ENCODE results near the gene BMP10. TPM values are rescaled to one million over a fixed set of nuclear protein-coding genes. Genes with fewer than 3 reads are reported as not detected.

The BMP10 gene
- total RNA-seq, 1 donor from 2014 or later, result not detected

GRCh38 chr2:68879296-68879695 is 8.1 kb upstream of the BMP10 start:
- Mint-ChIP-seq H3K27me3 (ENCODE audit: low read depth) (peaks cover 6% of the 10 kb centered on the region), H3K9me3 (no peaks in the 10 kb centered on the region), H3K4me1 (no peaks in the 10 kb centered on the region), H3K27ac (ENCODE audit: unreplicated experiment) (no peak overlapping the region), H3K4me3 (no peak overlapping the region), H3K36me3 (ENCODE audit: low read depth) (no peaks in the 10 kb centered on the region)
- DNase-seq (ENCODE audit: low read depth, low spot score), result no peak
- no peak for TF ChIP-seq CTCF (conservative IDR thresholded peaks at IDR 0.05)

- no peak for DNase-seq (ENCODE audit: low read depth, low spot score)
- Mint-ChIP-seq H3K4me3 (no peak overlapping the region), H3K27me3 (ENCODE audit: low read depth) (peaks cover 6% of the 10 kb centered on the region), H3K9me3 (no peaks in the 10 kb centered on the region), H3K4me1 (no peaks in the 10 kb centered on the region), H3K36me3 (ENCODE audit: low read depth) (no peaks in the 10 kb centered on the region), H3K27ac (ENCODE audit: unreplicated experiment) (no peak overlapping the region)
- TF ChIP-seq CTCF (conservative IDR thresholded peaks at IDR 0.05), result no peak
These were observed 7.6 kb upstream of the BMP10 start for GRCh38 chr2:68878753-68879152.

- TF ChIP-seq CTCF (conservative IDR thresholded peaks at IDR 0.05), result no peak
- H3K27ac Mint-ChIP-seq (ENCODE audit: unreplicated experiment), result no peak overlapping the region
- H3K4me1 Mint-ChIP-seq, result no peaks in the 10 kb centered on the region
- H3K4me3 Mint-ChIP-seq, result no peak overlapping the region
- no peak for DNase-seq (ENCODE audit: low read depth, low spot score)
- H3K9me3 Mint-ChIP-seq, result no peaks in the 10 kb centered on the region
- no peaks in the 10 kb centered on the region for H3K36me3 Mint-ChIP-seq (ENCODE audit: low read depth)
- H3K27me3 Mint-ChIP-seq (ENCODE audit: low read depth), result peaks cover 6% of the 10 kb centered on the region
These were observed 7.0 kb upstream of the BMP10 start for GRCh38 chr2:68878071-68878711.

- H3K9me3 Mint-ChIP-seq, result no peaks in the 10 kb centered on the region
- H3K4me3 Mint-ChIP-seq, result no peak overlapping the region
- DNase-seq (ENCODE audit: low read depth, low spot score), result no peak
- no peak overlapping the region for H3K27ac Mint-ChIP-seq (ENCODE audit: unreplicated experiment)
- no peaks in the 10 kb centered on the region for H3K36me3 Mint-ChIP-seq (ENCODE audit: low read depth)
- peaks cover 6% of the 10 kb centered on the region for H3K27me3 Mint-ChIP-seq (ENCODE audit: low read depth)
- TF ChIP-seq CTCF (conservative IDR thresholded peaks at IDR 0.05), result no peak
- no peaks in the 10 kb centered on the region for H3K4me1 Mint-ChIP-seq
These were observed 6.0 kb upstream of the BMP10 start for GRCh38 chr2:68877079-68877772.

GRCh38 chr2:68870215-68870614 is 982 bp downstream of the BMP10 start:
- Mint-ChIP-seq H3K4me1 (no peaks in the 10 kb centered on the region), H3K27me3 (ENCODE audit: low read depth) (no peaks in the 10 kb centered on the region), H3K27ac (ENCODE audit: unreplicated experiment) (no peak overlapping the region), H3K4me3 (no peak overlapping the region), H3K36me3 (ENCODE audit: low read depth) (no peaks in the 10 kb centered on the region), H3K9me3 (no peaks in the 10 kb centered on the region)
- TF ChIP-seq CTCF (conservative IDR thresholded peaks at IDR 0.05), result no peak
- no peak for DNase-seq (ENCODE audit: low read depth, low spot score)

All from neural crest cell (in vitro differentiated cells).